GM12892 (cell line): ENCODE data around the gene SYK.

Source experiments
- POLR2A ChIP-seq: IDR thresholded peaks from 2 replicates; pipeline ENCODE4 v1.6.1; 2011; ENCODE audit warnings: low read depth, low read length, control low read depth
- POLR2AphosphoS5 ChIP-seq: IDR thresholded peaks from 2 replicates; pipeline ENCODE4 v1.6.1; 2011; ENCODE audit warnings: low read depth, low read length, control low read depth
- TAF1 ChIP-seq: IDR thresholded peaks from 2 replicates; pipeline ENCODE4 v1.6.1; 2011; ENCODE audit warnings: low read depth, mild to moderate bottlenecking, control low read depth, low read length, borderline replicate concordance

DNA sequence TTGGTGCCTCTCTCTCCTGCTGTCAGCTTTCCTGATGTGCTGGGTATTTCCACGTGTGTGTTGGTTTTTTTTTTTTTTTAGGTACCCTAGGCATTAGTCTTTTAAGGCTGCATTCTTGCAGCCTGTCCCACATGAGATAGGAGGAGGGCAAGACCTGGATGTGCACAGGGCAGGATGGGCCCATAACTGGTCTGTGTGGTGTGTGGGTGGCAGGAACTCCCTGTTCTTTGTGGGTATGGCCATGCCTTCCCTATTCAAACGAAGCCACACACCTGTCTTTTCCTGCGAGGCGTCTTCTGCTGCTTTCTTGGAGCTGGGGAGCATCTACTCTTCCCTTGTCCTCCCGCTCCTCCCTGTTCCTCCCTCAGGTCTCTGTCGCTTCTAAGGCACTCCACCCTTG, 6.8 kb downstream of the SYK start:
- TF ChIP-seq POLR2A (no peak), POLR2AphosphoS5 (no peak), TAF1 (no peak)
